OCI-LY7 (cell line): ENCODE data around the gene ZBTB32.

Experiments
- CTCF ChIP-seq: fragments of 200-600 bp; sonication (generic); conservative IDR thresholded peaks from 2 replicates; pipeline ENCODE4 v1.5.1; 2014; ENCODE audit warnings: mild to moderate bottlenecking, antibody characterized with exemption, low read length, moderate library complexity, mixed read lengths
- EZH2phosphoT487 ChIP-seq: fragments of 200-600 bp; sonication (generic); IDR thresholded peaks from 2 replicates; pipeline ENCODE4 v1.6.1; 2018; ENCODE audit warnings: low read depth, borderline replicate concordance, mild to moderate bottlenecking, mixed run types, antibody characterized with exemption, low read length, moderate library complexity, mixed read lengths

DNA sequence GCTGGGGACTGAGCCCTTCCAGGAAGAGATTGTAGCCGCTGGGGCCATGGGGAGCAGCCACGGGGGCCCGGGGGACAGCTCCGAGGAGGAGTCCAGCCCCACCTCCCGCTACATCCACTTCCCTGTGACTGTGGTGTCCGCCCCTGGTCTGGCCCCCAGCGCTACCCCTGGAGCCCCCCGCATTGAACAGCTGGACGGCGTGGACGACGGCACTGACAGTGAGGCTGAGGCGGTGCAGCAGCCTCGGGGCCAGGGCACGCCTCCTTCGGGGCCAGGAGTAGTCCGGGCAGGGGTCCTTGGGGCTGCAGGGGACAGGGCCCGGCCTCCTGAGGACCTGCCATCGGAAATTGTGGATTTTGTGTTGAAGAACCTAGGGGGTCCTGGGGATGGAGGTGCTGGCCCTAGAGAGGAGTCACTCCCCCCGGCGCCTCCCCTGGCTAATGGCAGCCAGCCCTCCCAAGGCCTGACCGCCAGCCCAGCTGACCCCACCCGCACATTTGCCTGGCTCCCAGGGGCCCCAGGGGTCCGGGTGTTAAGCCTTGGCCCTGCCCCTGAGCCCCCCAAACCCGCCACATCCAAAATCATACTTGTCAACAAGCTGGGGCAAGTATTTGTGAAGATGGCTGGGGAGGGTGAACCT is 28.3 kb downstream of the ZBTB32 start:
- TF ChIP-seq CTCF (no peak), EZH2phosphoT487 (no peak)
